Superior temporal gyrus (tissue), 1 donor: Measurements from ENCODE around the gene ADCK2.
A peak's percentile ranks its signal among the peaks of the same experiment; 100 is the strongest.
"Not testable (repeated sequence)": the region's sequence is repeated elsewhere in the genome, so short reads cannot be mapped to it uniquely, and the experiment has no call there.

Experiments
- DNase-seq: peaks from one replicate; pipeline ENCODE4 v3.0.0-alpha.2; 2016; ENCODE audit errors: extremely low spot score

The ADCK2 gene

GRCh38 chr7:140691376-140692045, 18.8 kb downstream of the ADCK2 start:
- no peak for DNase-seq

GRCh38 chr7:140693849-140694248, 21.1 kb downstream of the ADCK2 start:
- not testable (repeated sequence) for DNase-seq

GRCh38 chr7:140694592-140694991, 21.8 kb downstream of the ADCK2 start:
- DNase-seq = no peak

GRCh38 chr7:140695381-140695780, 22.6 kb downstream of the ADCK2 start:
- no peak for DNase-seq

GRCh38 chr7:140696024-140696679, 23.4 kb downstream of the ADCK2 start:
- DNase-seq = peak; percentile 95

- DNase-seq = peak; percentile 86
Measured at GRCh38 chr7:140696680-140697446, 24.1 kb downstream of the ADCK2 start, which contains the start of gene NDUFB2. NDUFB2 (plus strand) TSS chr7:140696708; CDS start chr7:140696745, 37 bp downstream.

- DNase-seq = no peak
Measured at GRCh38 chr7:140697447-140698143, 24.9 kb downstream of the ADCK2 start.

- DNase-seq = no peak
Measured at GRCh38 chr7:140698477-140698876, 25.7 kb downstream of the ADCK2 start.

GRCh38 chr7:140702774-140703173, 30.0 kb downstream of the ADCK2 start:
- no peak for DNase-seq

GRCh38 chr7:140704205-140704604, 31.5 kb downstream of the ADCK2 start:
- DNase-seq = no peak

- DNase-seq = no peak
Measured at GRCh38 chr7:140707132-140707531, 34.4 kb downstream of the ADCK2 start.

GRCh38 chr7:140708764-140709163, 36.0 kb downstream of the ADCK2 start:
- not testable (repeated sequence) for DNase-seq

- DNase-seq = not testable (repeated sequence)
Measured at GRCh38 chr7:140712392-140712791, 39.6 kb downstream of the ADCK2 start.

GRCh38 chr7:140714331-140715040, 41.7 kb downstream of the ADCK2 start:
- DNase-seq = no peak

GRCh38 chr7:140719721-140720120, 47.0 kb downstream of the ADCK2 start:
- no peak for DNase-seq

GRCh38 chr7:140722254-140722653, 49.5 kb downstream of the ADCK2 start:
- DNase-seq = no peak

GRCh38 chr7:140723006-140723405, 50.3 kb downstream of the ADCK2 start:
- no peak for DNase-seq

GRCh38 chr7:140723574-140723973, 50.8 kb downstream of the ADCK2 start:
- no peak for DNase-seq

GRCh38 chr7:140724706-140725105, 52.0 kb downstream of the ADCK2 start:
- no peak for DNase-seq

GRCh38 chr7:140726281-140726680, 53.5 kb downstream of the ADCK2 start:
- peak; percentile 53 for DNase-seq

GRCh38 chr7:140732416-140732815, 59.7 kb downstream of the ADCK2 start:
- no peak for DNase-seq
